ENCODE results near the gene PBX3. TPM values are rescaled to one million over a fixed set of nuclear protein-coding genes. Genes with fewer than 3 reads are reported as not detected.

Gene PBX3
- total and polyA plus RNA-seq, 9 of the 15 experiments (the other 6 are each of a cell fraction or from before 2014, with no cell fraction given) = 0.14 to 5.8 (median 0.92) TPM

- in situ Hi-C loops (cut with MboI) (loop anchor here (10.0 kb wide), 1 partner anchor 1017 kb away; no protein-coding TSS in a partner anchor), intact Hi-C loops (cut with micrococcal nuclease) (no loop called here)
- H3K9me3 ChIP-seq (replicated peaks; ENCODE audit: control insufficient read depth, insufficient read depth, low read depth, low read length) = no peaks in the 10 kb centered on the region
- DNase-seq (ENCODE audit: extremely low read depth in 1 of 4, low spot score in 3 of 4) = no peak
- H3K9ac ChIP-seq (ENCODE audit: insufficient read depth in 1 of 2, low read depth in 2 of 2, low read length in 2 of 2) = no peak overlapping the region
- no peak overlapping the region for H2AFZ ChIP-seq (ENCODE audit: low read depth, low read length)
- no peaks in the 10 kb centered on the region for H3K36me3 ChIP-seq (ENCODE audit: control insufficient read depth, insufficient read depth, low read length)
- POLR2A ChIA-PET = interaction anchor here (0.7 kb wide), 1 partner anchor 406 kb away, joined by 3 read pairs; no protein-coding TSS in a partner anchor
- no peaks in the 10 kb centered on the region for H4K20me1 ChIP-seq (replicated peaks; ENCODE audit: control insufficient read depth, insufficient read depth, low read length)
- 2% methylated on average over 3 of the region's 3 CpGs for WGBS (ENCODE audit: insufficient coverage, low coverage, missing lambda C conversion rate)
- H3K4me1 ChIP-seq (replicated peaks in 1 of 2; ENCODE audit: control insufficient read depth in 2 of 2, insufficient read depth in 2 of 2, low read length in 2 of 2) = no peaks in the 10 kb centered on the region
- CTCF ChIA-PET (ENCODE audit: low intra/inter-chr PET ratio) = no interaction called here
- no peak for ATAC-seq
- no peak overlapping the region for H3K4me3 ChIP-seq
- FAIRE-seq = no peak
- no peaks in the 10 kb centered on the region; a peak in 1 of 5 replicates for H3K27me3 ChIP-seq (ENCODE audit: control insufficient read depth in 2 of 2, insufficient read depth in 2 of 2, low read length in 2 of 2)
- H3K79me2 ChIP-seq (ENCODE audit: control insufficient read depth, insufficient read depth, low read length) = no peaks in the 10 kb centered on the region
- H3K4me2 ChIP-seq (ENCODE audit: insufficient read depth, low read length) = no peak overlapping the region
- no TSS peak for BruUV-seq (replicated peaks)
- H3K27ac ChIP-seq (ENCODE audit: extremely low read depth, low read depth, low read length) = no peak overlapping the region
- H3K9me1 ChIP-seq (ENCODE audit: control insufficient read depth, insufficient read depth, low read length) = no peaks in the 10 kb centered on the region
- TF ChIP-seq ZNF239 (CRISPR knock-in tag; IDR thresholded peaks at IDR 0.05) (no peak), BRCA1 (IDR thresholded peaks at IDR 0.05) (no peak), BRCA1 (CRISPR knock-in tag; IDR thresholded peaks at IDR 0.05) (no peak), SRSF1 (IDR thresholded peaks at IDR 0.05; ENCODE audit: low read depth, low read length) (no peak), ZNF280B (CRISPR knock-in tag; IDR thresholded peaks at IDR 0.05) (no peak), ZNF785 (CRISPR knock-in tag; IDR thresholded peaks at IDR 0.05) (no peak), RBM17 (IDR thresholded peaks at IDR 0.05; ENCODE audit: borderline replicate concordance, low read depth, low read length) (no peak), ZBTB11 (CRISPR knock-in tag; IDR thresholded peaks at IDR 0.05) (no peak), KAT7 (CRISPR knock-in tag; IDR thresholded peaks at IDR 0.05; ENCODE audit: borderline replicate concordance) (no peak), SMARCC2 (IDR thresholded peaks at IDR 0.05; ENCODE audit: low read depth) (no peak), HLTF (IDR thresholded peaks at IDR 0.05) (no peak), OTX1 (CRISPR knock-in tag; IDR thresholded peaks at IDR 0.05) (no peak), NFATC3 (IDR thresholded peaks at IDR 0.05) (no peak), CREB3L1 (IDR thresholded peaks at IDR 0.05; ENCODE audit: borderline replicate concordance, low read depth) (no peak), FOS (IDR thresholded peaks at IDR 0.05; ENCODE audit: extremely low read depth, insufficient read length) (no peak), ZFP91 (CRISPR knock-in tag; IDR thresholded peaks at IDR 0.05) (no peak)
Observed at GRCh38 chr9:125902214-125902613, 155.0 kb downstream of the PBX3 start.
